ENCODE data around the gene SLITRK2. TPM values are rescaled to one million over a fixed set of nuclear protein-coding genes. Genes with fewer than 3 reads are reported as not detected.

The SLITRK2 gene
- total RNA-seq, 1 donor from 2014 or later, result 0.08 TPM

DNA sequence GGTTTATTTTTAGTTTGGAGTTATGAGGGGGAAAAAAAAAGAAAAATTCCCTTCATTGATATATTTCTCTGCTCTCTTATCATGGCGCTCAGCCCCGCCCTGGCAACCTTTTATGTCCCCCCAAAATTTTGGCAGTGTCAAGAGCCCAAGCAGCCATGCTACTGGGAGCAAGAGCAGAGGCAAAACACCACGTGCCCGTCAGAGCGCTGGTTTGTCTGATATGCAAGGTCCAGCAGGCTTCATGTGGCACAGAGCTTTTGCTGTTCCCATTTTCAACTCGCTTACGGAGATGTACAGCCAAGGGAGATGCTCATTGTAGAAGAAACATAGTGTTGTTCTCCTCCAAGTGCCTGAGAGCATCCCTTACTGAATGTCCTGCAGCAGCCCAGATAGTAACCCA is 27.3 kb downstream of the SLITRK2 start:
- H3K4me3 ChIP-seq (ENCODE audit: low read depth, low read length), result no peak overlapping the region
- no peak for DNase-seq (ENCODE audit: low read depth)
- H3K36me3 ChIP-seq (ENCODE audit: control insufficient read depth, insufficient read depth, low read length), result no peaks in the 10 kb centered on the region
- H3K27me3 ChIP-seq (ENCODE audit: control insufficient read depth, insufficient read depth, low read length), result no peaks in the 10 kb centered on the region
- TF ChIP-seq, protein P1, sequence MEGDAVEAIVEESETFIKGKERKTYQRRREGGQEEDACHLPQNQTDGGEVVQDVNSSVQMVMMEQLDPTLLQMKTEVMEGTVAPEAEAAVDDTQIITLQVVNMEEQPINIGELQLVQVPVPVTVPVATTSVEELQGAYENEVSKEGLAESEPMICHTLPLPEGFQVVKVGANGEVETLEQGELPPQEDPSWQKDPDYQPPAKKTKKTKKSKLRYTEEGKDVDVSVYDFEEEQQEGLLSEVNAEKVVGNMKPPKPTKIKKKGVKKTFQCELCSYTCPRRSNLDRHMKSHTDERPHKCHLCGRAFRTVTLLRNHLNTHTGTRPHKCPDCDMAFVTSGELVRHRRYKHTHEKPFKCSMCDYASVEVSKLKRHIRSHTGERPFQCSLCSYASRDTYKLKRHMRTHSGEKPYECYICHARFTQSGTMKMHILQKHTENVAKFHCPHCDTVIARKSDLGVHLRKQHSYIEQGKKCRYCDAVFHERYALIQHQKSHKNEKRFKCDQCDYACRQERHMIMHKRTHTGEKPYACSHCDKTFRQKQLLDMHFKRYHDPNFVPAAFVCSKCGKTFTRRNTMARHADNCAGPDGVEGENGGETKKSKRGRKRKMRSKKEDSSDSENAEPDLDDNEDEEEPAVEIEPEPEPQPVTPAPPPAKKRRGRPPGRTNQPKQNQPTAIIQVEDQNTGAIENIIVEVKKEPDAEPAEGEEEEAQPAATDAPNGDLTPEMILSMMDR (IDR thresholded peaks at IDR 0.05; ENCODE audit: insufficient read depth, low read length, poor library complexity, severe bottlenecking), result no peak

DNA sequence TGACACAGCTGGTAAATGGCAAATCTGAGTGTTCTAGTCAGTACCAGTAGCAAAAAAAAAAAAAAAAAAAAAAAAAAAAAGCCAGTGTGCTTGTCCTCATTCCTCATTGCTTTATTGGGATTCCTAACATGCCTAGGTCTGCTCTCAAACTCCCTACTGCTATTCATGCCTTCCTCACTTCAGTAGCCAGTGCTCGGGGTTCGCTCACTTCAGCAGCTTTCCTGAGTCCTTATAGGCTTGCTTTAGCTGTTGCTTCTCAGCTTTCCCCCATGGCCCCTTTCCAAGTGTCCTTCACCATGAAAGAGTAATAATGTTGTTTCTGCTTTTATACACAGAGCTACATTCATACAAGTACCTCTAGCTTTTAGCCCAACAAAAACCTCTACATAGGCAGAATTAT is 30.8 kb downstream of the SLITRK2 start:
- H3K36me3 ChIP-seq (ENCODE audit: control insufficient read depth, insufficient read depth, low read length), result no peaks in the 10 kb centered on the region
- TF ChIP-seq, protein P1 (IDR thresholded peaks at IDR 0.05; ENCODE audit: insufficient read depth, low read length, poor library complexity, severe bottlenecking), result no peak

DNA sequence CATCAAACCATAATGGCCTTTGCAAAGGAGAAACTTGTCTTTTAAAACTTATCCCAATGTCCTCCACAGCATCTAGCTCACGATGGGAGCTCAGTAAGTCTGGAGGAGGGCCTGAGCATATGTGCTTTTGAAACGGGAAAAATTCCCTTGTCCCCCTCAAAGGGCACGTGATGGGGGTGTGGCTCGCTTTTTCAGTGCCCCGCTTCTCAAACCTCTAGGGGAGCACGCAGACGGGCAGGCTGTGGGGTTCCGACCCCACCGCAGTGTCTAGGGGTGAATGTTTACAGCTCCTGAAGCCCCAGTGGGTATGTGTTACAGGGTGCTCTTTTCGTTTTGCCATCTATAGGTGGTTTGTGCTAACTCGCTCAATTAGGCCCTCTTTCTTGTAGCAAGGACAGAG is 31.2 kb downstream of the SLITRK2 start:
- Histone ChIP-seq H3K4me3 (ENCODE audit: low read depth, low read length) (no peak overlapping the region), H3K27me3 (ENCODE audit: control insufficient read depth, insufficient read depth, low read length) (no peaks in the 10 kb centered on the region), H3K36me3 (ENCODE audit: control insufficient read depth, insufficient read depth, low read length) (no peaks in the 10 kb centered on the region)
- TF ChIP-seq, protein P1 (IDR thresholded peaks at IDR 0.05; ENCODE audit: insufficient read depth, low read length, poor library complexity, severe bottlenecking), result no peak
- no peak for DNase-seq (ENCODE audit: low read depth)

More for the DNA sequence above, 30.8 kb downstream of the SLITRK2 start:
- H3K27me3 ChIP-seq (ENCODE audit: control insufficient read depth, insufficient read depth, low read length), result no peaks in the 10 kb centered on the region
- no peak overlapping the region for H3K4me3 ChIP-seq (ENCODE audit: low read depth, low read length)
- no peak for DNase-seq (ENCODE audit: low read depth)

DNA sequence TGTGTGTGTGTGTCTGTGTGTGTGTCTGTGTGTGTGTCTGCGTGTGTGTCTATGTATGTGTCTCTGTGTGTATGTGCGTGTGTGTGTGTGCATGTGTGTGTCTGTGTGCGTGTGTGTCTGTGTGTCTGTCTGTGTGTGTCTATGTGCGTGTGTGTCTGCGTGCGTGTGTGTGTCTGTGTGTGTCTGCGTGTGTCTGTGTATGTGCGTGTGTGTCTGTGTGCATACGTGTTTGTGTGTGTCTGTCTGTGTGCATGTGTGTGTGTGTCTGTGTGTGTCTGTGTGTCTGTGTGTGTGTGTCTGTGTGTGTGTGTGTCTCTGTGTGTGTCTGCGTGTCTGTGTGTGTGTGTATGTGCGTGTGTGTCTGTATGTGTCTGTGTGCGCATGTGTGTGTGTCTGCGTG is 35.6 kb downstream of the SLITRK2 start:
- Histone ChIP-seq H3K36me3 (ENCODE audit: control insufficient read depth, insufficient read depth, low read length) (no peaks in the 10 kb centered on the region), H3K27me3 (ENCODE audit: control insufficient read depth, insufficient read depth, low read length) (no peaks in the 10 kb centered on the region), H3K4me3 (ENCODE audit: low read depth, low read length) (no peak overlapping the region)
- DNase-seq (ENCODE audit: low read depth), result no peak
- TF ChIP-seq, protein P1 (IDR thresholded peaks at IDR 0.05; ENCODE audit: insufficient read depth, low read length, poor library complexity, severe bottlenecking), result no peak

DNA sequence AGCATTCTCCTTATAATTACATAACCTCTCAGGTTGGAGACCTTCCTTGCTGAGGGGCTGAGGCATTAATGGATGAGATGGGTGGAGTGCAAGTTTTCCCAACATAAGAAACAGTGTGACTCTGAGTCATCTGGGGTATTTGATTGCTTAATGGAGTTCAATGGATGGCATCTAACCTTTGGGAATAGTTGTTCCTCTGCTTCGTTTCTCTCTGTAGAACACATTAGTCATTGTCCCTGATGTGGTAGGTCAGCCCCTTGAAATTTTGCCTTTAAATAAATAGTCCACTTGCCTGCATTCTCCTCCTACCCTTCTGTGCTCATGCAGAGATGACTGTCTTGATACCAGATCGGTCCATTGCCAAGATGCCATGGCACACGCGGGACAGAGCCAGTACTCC is 38.6 kb downstream of the SLITRK2 start:
- no peaks in the 10 kb centered on the region for H3K27me3 ChIP-seq (ENCODE audit: control insufficient read depth, insufficient read depth, low read length)
- TF ChIP-seq, protein P1 (IDR thresholded peaks at IDR 0.05; ENCODE audit: insufficient read depth, low read length, poor library complexity, severe bottlenecking), result no peak
- H3K4me3 ChIP-seq (ENCODE audit: low read depth, low read length), result no peak overlapping the region
- no peak for DNase-seq (ENCODE audit: low read depth)
- no peaks in the 10 kb centered on the region for H3K36me3 ChIP-seq (ENCODE audit: control insufficient read depth, insufficient read depth, low read length)

DNA sequence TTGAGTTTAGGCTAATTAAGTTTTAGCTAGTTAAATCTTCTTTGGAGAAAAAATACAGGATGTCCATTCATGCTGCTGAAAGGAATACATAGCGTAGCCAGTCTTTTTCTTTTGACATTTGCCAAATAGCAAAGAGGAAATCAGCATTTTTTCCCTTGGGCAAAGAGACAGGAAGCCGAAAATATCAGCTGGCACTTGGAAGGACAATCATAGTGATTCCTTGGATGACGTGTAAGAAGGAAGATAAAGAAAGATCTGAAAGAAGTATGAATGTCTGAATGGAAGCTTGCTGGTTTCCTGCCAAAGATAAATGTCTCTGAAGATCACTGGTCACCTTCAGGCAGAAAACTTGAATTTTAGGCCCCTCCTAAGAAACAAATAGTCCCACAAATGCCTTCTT is 44.2 kb downstream of the SLITRK2 start:
- DNase-seq (ENCODE audit: low read depth), result no peak
- Histone ChIP-seq H3K4me3 (ENCODE audit: low read depth, low read length) (no peak overlapping the region), H3K36me3 (ENCODE audit: control insufficient read depth, insufficient read depth, low read length) (no peaks in the 10 kb centered on the region), H3K27me3 (ENCODE audit: control insufficient read depth, insufficient read depth, low read length) (no peaks in the 10 kb centered on the region)
- TF ChIP-seq, protein P1 (IDR thresholded peaks at IDR 0.05; ENCODE audit: insufficient read depth, low read length, poor library complexity, severe bottlenecking), result no peak

Data from kidney epithelial cell (primary cell).